Type B pancreatic cell (in vitro differentiated cells): ENCODE measurements around the gene UNKL. TPM values are rescaled to one million over a fixed set of nuclear protein-coding genes. Genes with fewer than 3 reads are reported as not detected.

Experiments
- DNase-seq: peaks from one replicate; pipeline ENCODE4 v3.0.0; 2021; ENCODE audit warnings: mixed read lengths; ENCODE audit not compliant: unreplicated experiment; ENCODE audit errors: extremely low spot score
- H3K27ac Mint-ChIP-seq: 2 replicates; pipeline ENCODE4 v1.8.0; 2021; ENCODE audit warnings: mild to moderate bottlenecking, mixed read lengths
- H3K27me3 Mint-ChIP-seq: 2 replicates; pipeline ENCODE4 v1.8.0; 2021; ENCODE audit warnings: mixed read lengths
- H3K36me3 Mint-ChIP-seq: 2 replicates; pipeline ENCODE4 v1.8.0; 2021; ENCODE audit warnings: mixed read lengths
- H3K4me1 Mint-ChIP-seq: one replicate; pipeline ENCODE4 v1.8.0; 2021; ENCODE audit warnings: mixed read lengths; ENCODE audit not compliant: unreplicated experiment
- H3K4me3 Mint-ChIP-seq: 2 replicates; pipeline ENCODE4 v1.8.0; 2021; ENCODE audit warnings: mild to moderate bottlenecking, mixed read lengths
- H3K9me3 Mint-ChIP-seq: 2 replicates; pipeline ENCODE4 v1.8.0; 2021; ENCODE audit warnings: mixed read lengths
- total RNA-seq: library from RNA; stranded (reverse); gene quantifications from 2 replicates; pipeline ENCODE4 v1.2.1, GENCODE V29; 2021; ENCODE audit warnings: low replicate concordance
- TF ChIP-seq, protein P1 (sequence below): fragments of 200-600 bp; sonication (generic); conservative IDR thresholded peaks from 2 replicates; pipeline ENCODE4 v1.5.0; 2021; ENCODE audit warnings: antibody characterized with exemption, mild to moderate bottlenecking

Gene UNKL
- total RNA-seq, 1 donor from 2014 or later, result 26.1 TPM

DNA sequence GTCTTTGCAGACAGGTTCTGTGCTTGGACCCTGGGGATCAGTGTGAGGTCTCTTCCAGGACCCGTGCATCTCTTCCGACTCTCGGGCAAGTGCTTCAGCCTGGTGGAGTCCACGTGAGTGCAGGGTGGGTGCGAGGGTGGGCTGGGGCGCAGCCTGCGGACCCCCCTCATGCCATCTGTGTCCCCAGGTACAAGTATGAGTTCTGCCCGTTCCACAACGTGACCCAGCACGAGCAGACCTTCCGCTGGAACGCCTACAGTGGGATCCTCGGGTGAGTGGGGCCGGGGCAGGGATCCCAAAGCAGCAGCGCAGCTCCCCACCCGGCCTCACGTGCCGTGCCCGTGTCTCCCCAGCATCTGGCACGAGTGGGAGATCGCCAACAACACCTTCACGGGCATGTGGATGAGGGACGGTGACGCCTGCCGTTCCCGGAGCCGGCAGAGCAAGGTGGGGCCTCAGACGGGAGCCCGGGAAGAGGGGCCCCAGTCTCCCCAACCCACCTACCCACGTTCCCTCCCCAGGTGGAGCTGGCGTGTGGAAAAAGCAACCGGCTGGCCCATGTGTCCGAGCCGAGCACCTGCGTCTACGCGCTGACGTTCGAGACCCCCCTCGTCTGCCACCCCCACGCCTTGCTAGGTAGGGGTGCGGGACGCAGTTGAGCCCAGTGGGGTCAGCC is 52.7 kb downstream of the UNKL start:
- Mint-ChIP-seq H3K4me3 (no peak overlapping the region), H3K36me3 (peaks cover 3% of the 10 kb centered on the region), H3K9me3 (no peaks in the 10 kb centered on the region), H3K4me1 (no peaks in the 10 kb centered on the region), H3K27me3 (no peaks in the 10 kb centered on the region), H3K27ac (no peak overlapping the region)
- no peak for DNase-seq
- TF ChIP-seq, protein P1, sequence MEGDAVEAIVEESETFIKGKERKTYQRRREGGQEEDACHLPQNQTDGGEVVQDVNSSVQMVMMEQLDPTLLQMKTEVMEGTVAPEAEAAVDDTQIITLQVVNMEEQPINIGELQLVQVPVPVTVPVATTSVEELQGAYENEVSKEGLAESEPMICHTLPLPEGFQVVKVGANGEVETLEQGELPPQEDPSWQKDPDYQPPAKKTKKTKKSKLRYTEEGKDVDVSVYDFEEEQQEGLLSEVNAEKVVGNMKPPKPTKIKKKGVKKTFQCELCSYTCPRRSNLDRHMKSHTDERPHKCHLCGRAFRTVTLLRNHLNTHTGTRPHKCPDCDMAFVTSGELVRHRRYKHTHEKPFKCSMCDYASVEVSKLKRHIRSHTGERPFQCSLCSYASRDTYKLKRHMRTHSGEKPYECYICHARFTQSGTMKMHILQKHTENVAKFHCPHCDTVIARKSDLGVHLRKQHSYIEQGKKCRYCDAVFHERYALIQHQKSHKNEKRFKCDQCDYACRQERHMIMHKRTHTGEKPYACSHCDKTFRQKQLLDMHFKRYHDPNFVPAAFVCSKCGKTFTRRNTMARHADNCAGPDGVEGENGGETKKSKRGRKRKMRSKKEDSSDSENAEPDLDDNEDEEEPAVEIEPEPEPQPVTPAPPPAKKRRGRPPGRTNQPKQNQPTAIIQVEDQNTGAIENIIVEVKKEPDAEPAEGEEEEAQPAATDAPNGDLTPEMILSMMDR, result no peak

DNA sequence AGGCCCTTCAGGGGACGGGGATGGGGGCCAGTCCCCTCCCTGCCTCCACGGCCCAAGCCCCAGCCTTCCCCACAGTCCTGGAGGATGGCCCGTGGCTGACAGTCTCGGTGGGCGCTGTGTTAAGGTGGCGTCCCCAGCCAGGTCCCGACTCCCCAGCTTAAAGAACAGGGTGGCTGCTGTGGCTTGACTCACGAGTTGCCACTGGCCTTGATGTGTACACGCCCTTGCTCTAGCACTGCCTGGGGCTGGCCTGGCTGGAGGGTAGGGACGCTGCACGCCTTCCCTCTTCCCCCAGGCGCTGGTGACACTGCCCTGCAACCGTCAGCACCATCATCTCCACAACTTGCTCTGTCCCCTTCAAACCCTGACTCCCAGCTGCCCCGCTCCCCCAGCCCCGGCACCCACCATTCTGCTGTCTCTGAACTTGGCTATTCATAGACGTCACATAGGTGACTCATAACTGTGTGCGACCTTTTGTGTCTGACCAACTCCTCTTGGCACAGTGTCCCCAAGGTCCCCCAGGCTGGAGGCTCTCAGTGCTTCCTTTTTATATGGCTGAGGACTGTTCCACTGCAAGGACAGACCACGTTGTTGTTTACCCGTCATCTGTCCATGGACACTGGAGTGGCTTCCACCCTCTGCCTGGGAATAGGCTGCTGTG is 56.5 kb downstream of the UNKL start:
- H3K9me3 Mint-ChIP-seq, result no peaks in the 10 kb centered on the region
- H3K4me1 Mint-ChIP-seq, result peaks cover 7% of the 10 kb centered on the region
- H3K4me3 Mint-ChIP-seq, result no peak overlapping the region
- H3K27ac Mint-ChIP-seq, result peak overlapping the region; percentile 66
- no peaks in the 10 kb centered on the region for H3K36me3 Mint-ChIP-seq
- TF ChIP-seq, protein P1, result no peak
- H3K27me3 Mint-ChIP-seq, result no peaks in the 10 kb centered on the region
- no peak for DNase-seq

DNA sequence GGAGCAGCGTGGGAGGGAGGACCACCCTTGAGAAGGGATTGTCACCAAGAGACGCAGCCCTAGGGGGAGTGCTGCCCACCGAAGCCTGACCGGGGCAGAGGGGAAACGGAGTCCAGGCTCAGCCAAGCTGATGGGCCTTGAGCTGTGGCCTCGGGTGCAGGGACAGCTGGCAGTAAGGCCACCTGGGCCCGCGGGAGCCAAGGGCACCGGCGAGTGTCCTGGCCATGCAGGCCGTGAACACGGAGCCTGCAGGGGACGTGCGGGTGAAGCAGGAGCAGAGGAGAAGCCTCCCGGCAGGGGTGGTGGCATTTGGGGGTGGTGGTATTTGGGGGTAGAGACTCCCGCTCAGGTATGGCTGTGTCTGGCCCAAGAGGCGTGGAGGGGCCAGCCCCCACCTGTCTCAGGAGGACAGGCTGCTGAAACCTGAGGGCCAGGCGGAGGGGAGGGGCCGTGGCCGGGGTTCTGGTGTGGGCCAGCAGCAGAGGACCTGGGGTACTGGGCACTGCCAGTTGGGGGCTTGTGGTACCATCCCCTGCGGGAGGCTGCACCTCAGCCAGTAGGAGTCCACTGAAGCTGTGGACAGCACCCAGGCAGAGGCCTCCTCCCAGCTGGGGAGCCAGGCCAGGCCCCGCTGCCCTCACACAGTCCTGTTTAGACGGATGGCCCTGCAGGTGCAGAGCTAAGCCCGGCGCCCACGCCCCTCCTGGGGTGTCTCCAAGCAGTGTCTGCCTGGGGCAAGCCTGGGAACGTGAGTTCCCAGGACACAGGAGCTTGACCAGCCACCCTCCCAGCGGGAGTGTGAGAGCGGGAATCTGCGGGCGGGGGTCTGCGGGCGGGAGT is 58.2 kb downstream of the UNKL start:
- Mint-ChIP-seq H3K36me3 (no peaks in the 10 kb centered on the region), H3K9me3 (no peaks in the 10 kb centered on the region), H3K27me3 (no peaks in the 10 kb centered on the region), H3K4me3 (no peak overlapping the region), H3K27ac (no peak overlapping the region), H3K4me1 (peaks cover 12% of the 10 kb centered on the region)
- TF ChIP-seq, protein P1, result no peak
- DNase-seq, result no peak

DNA sequence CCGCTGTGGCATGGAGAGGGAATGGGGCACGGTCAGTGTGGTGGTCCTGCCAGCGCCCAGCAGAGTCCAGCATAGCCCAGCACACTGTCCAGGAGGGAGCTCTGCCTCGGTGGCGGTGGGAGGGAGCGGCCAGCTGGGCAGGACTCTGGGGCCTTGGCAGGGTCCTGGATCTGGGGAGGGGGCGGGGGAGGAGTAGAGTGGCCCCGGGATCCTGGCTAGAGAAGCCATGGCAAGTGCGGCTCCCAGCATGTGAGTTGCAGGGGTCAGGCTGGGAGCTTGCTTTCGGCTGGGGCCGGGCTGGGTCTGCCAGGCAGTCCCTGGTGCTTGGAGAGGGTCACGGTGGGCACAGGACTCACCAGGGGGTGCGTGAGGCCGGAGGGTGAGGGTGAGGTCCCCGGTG is 58.9 kb downstream of the UNKL start:
- Mint-ChIP-seq H3K27me3 (no peaks in the 10 kb centered on the region), H3K27ac (no peak overlapping the region), H3K4me1 (peaks cover 12% of the 10 kb centered on the region), H3K36me3 (no peaks in the 10 kb centered on the region), H3K9me3 (no peaks in the 10 kb centered on the region), H3K4me3 (no peak overlapping the region)
- no peak for DNase-seq
- TF ChIP-seq, protein P1, result no peak

DNA sequence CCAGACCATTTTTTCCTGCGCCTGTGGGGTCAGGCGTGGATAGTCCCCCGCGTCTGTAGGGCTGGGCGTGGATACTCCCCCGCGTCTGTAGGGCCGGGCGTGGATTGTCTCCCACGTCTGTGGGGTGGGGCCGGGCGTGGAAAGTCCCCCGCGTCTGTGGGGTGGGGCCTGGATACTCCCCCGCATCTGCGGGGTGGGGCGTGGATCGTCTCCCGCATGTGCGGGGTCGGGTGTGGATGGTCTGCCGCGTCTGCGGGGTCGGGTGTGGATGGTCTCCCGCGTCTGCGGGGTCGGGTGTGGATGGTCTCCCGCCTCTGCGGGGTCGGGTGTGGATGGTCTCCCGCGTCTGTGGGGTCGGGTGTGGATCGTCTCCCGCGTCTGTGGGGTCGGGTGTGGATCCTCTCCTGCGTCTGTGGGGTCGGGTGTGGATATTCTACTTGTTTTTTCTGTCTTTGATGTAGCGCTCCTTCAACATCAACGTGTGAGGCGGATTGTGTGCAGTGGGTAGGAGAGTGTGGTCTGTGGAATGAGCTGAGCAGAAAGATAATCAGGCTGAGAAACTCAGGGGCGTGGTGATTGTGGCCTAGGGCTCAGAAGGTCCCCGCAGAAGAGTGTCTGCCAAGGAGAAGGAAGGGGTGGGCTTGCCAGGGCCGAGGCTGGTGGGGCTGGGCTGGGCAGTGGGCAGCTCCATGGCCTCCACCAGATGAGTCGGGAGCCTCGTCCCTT is 59.5 kb downstream of the UNKL start:
- no peaks in the 10 kb centered on the region for H3K36me3 Mint-ChIP-seq
- no peak for DNase-seq
- H3K4me3 Mint-ChIP-seq, result no peak overlapping the region
- no peaks in the 10 kb centered on the region for H3K27me3 Mint-ChIP-seq
- peaks cover 12% of the 10 kb centered on the region for H3K4me1 Mint-ChIP-seq
- H3K27ac Mint-ChIP-seq, result no peak overlapping the region
- TF ChIP-seq, protein P1, result no peak
- H3K9me3 Mint-ChIP-seq, result no peaks in the 10 kb centered on the region
